Measurements from ENCODE around the gene TBC1D22A.
"Not testable (repeated sequence)": the region's sequence is repeated elsewhere in the genome, so short reads cannot be mapped to it uniquely, and the experiment has no call there.

The TBC1D22A gene

GRCh38 chr22:47166446-47167016, 404.1 kb downstream of the TBC1D22A start:
- DNase-seq, result no peak

GRCh38 chr22:47167056-47167455, 404.6 kb downstream of the TBC1D22A start:
- no peak for DNase-seq

- not testable (repeated sequence) for DNase-seq
These were observed 405.5 kb downstream of the TBC1D22A start for GRCh38 chr22:47167921-47168320.

- DNase-seq, result no peak
These were observed 406.0 kb downstream of the TBC1D22A start for GRCh38 chr22:47168441-47168840.

GRCh38 chr22:47168900-47169800, 406.7 kb downstream of the TBC1D22A start:
- no peak for DNase-seq

- DNase-seq, result no peak
These were observed 407.3 kb downstream of the TBC1D22A start for GRCh38 chr22:47169801-47170140.

- not testable (repeated sequence) for DNase-seq
These were observed 408.3 kb downstream of the TBC1D22A start for GRCh38 chr22:47170511-47171440.

- DNase-seq, result no peak
These were observed 409.2 kb downstream of the TBC1D22A start for GRCh38 chr22:47171441-47172221.

GRCh38 chr22:47172771-47173534, 410.5 kb downstream of the TBC1D22A start:
- no peak for DNase-seq

- no peak for DNase-seq
These were observed 411.1 kb downstream of the TBC1D22A start for GRCh38 chr22:47173535-47174021.

- no peak for DNase-seq
These were observed 411.6 kb downstream of the TBC1D22A start for GRCh38 chr22:47174096-47174495.

- no peak for DNase-seq
These were observed 412.2 kb downstream of the TBC1D22A start for GRCh38 chr22:47174671-47175112.

GRCh38 chr22:47175151-47176025, 412.9 kb downstream of the TBC1D22A start:
- no peak for DNase-seq

GRCh38 chr22:47176026-47176389, 413.6 kb downstream of the TBC1D22A start:
- DNase-seq, result no peak

- no peak for DNase-seq
These were observed 414.3 kb downstream of the TBC1D22A start for GRCh38 chr22:47176573-47177333.

GRCh38 chr22:47177334-47177815, 414.9 kb downstream of the TBC1D22A start:
- DNase-seq, result no peak

GRCh38 chr22:47178339-47178738, 415.9 kb downstream of the TBC1D22A start:
- no peak for DNase-seq

GRCh38 chr22:47180796-47181195, 418.3 kb downstream of the TBC1D22A start:
- DNase-seq, result no peak

- DNase-seq, result no peak
These were observed 424.9 kb downstream of the TBC1D22A start for GRCh38 chr22:47187176-47187957.

Data from CD4-positive, alpha-beta T cell treated with Interleukin-4 for 1 hour (primary cell).